Memory B cell (primary cell): ENCODE results near the gene KRTAP20-1.

Source experiments
- ATAC-seq: fragments of 150-1000 bp; cut with Tn5 transposase; 2 replicates; pipeline ENCODE4 v1.10.0; 2021; ENCODE audit warnings: low read depth, mild to moderate bottlenecking, moderate library complexity
- DNase-seq, 2 donors: peaks; one replicate each; pipeline ENCODE4 v3.0.0; 2022; ENCODE audit warnings: low spot score in 2 of 2
- H3K27ac Mint-ChIP-seq: one replicate; pipeline ENCODE4 v1.8.0; 2022; ENCODE audit warnings: mild to moderate bottlenecking, moderate library complexity, mixed read lengths
- H3K27me3 Mint-ChIP-seq: one replicate; pipeline ENCODE4 v1.8.0; 2022; ENCODE audit warnings: mixed read lengths
- H3K36me3 Mint-ChIP-seq: one replicate; pipeline ENCODE4 v1.8.0; 2022; ENCODE audit warnings: mild to moderate bottlenecking, mixed read lengths
- H3K4me1 Mint-ChIP-seq: one replicate; pipeline ENCODE4 v1.8.0; 2022; ENCODE audit warnings: mixed read lengths
- H3K4me3 Mint-ChIP-seq: one replicate; pipeline ENCODE4 v1.8.0; 2022; ENCODE audit warnings: mild to moderate bottlenecking, moderate library complexity, mixed read lengths
- H3K9me3 Mint-ChIP-seq: one replicate; pipeline ENCODE4 v1.8.0; 2022; ENCODE audit warnings: mixed read lengths

Gene KRTAP20-1

DNA sequence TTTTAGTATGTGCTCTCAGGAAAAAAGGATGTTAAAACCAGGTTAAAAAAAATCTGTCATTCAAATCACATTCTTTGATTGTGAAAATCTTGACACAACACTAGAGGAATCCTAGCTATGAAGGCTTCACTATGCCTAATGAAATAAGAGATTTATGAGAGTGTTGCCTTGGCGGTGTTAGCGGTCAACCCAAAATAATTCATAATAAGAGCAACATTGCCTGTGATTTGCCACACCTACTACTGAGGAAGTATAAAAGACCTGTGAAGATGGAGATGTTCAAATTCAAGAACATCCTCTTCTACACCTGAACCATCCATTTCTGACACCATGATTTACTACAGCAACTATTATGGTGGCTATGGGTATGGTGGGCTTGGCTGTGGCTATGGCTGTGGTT is at the start of gene KRTAP20-1:
KRTAP20-1 (plus strand) TSS at position 301 of the 400 bp plus-strand sequence; CDS start at position 331, 30 bp downstream.
- H3K27ac Mint-ChIP-seq: no peak within 1 kb of the TSS
- ATAC-seq: no peak
- H3K4me3 Mint-ChIP-seq: no peak within 1 kb of the TSS
- no peaks in the 10 kb centered on the region for H3K4me1 Mint-ChIP-seq
- DNase-seq: no peak
- no peaks in the 10 kb centered on the region for H3K27me3 Mint-ChIP-seq
- H3K36me3 Mint-ChIP-seq: no peaks in the 10 kb centered on the region
- peaks cover 2% of the 10 kb centered on the region for H3K9me3 Mint-ChIP-seq

- Mint-ChIP-seq H3K4me1 (no peaks in the 10 kb centered on the region), H3K4me3 (no peak overlapping the region), H3K27me3 (no peaks in the 10 kb centered on the region), H3K36me3 (no peaks in the 10 kb centered on the region), H3K9me3 (peaks cover 8% of the 10 kb centered on the region), H3K27ac (no peak overlapping the region)
- ATAC-seq (no peak), DNase-seq (no peak)
Observed at GRCh38 chr21:30567617-30568016, 48.6 kb upstream of the KRTAP20-1 start.

GRCh38 chr21:30577766-30578165 is 38.5 kb upstream of the KRTAP20-1 start:
- H3K27me3 Mint-ChIP-seq: no peaks in the 10 kb centered on the region
- H3K36me3 Mint-ChIP-seq: no peaks in the 10 kb centered on the region
- H3K4me1 Mint-ChIP-seq: no peaks in the 10 kb centered on the region
- peaks cover 2% of the 10 kb centered on the region for H3K9me3 Mint-ChIP-seq
- ATAC-seq (no peak), DNase-seq (no peak)
- H3K27ac Mint-ChIP-seq: no peak overlapping the region
- H3K4me3 Mint-ChIP-seq: no peak overlapping the region

- H3K4me3 Mint-ChIP-seq: no peak overlapping the region
- no peaks in the 10 kb centered on the region for H3K36me3 Mint-ChIP-seq
- H3K27ac Mint-ChIP-seq: no peak overlapping the region
- H3K9me3 Mint-ChIP-seq: no peaks in the 10 kb centered on the region
- DNase-seq (no peak), ATAC-seq (no peak)
- H3K27me3 Mint-ChIP-seq: no peaks in the 10 kb centered on the region
- no peaks in the 10 kb centered on the region for H3K4me1 Mint-ChIP-seq
Observed at GRCh38 chr21:30579346-30579745, 36.9 kb upstream of the KRTAP20-1 start.

- ATAC-seq: no peak
Observed at GRCh38 chr21:30580132-30580531, 36.1 kb upstream of the KRTAP20-1 start.

GRCh38 chr21:30582870-30583269 is 33.4 kb upstream of the KRTAP20-1 start:
- Mint-ChIP-seq H3K4me3 (no peak overlapping the region), H3K36me3 (no peaks in the 10 kb centered on the region), H3K9me3 (peaks cover 2% of the 10 kb centered on the region), H3K4me1 (no peaks in the 10 kb centered on the region), H3K27ac (no peak overlapping the region), H3K27me3 (no peaks in the 10 kb centered on the region)
- DNase-seq: no peak
- no peak for ATAC-seq

More at GRCh38 chr21:30580132-30580531, 36.1 kb upstream of the KRTAP20-1 start:
- H3K27me3 Mint-ChIP-seq: no peaks in the 10 kb centered on the region
- peaks cover 2% of the 10 kb centered on the region for H3K9me3 Mint-ChIP-seq
- DNase-seq: no peak
- H3K27ac Mint-ChIP-seq: no peak overlapping the region
- H3K36me3 Mint-ChIP-seq: no peaks in the 10 kb centered on the region
- no peak overlapping the region for H3K4me3 Mint-ChIP-seq
- H3K4me1 Mint-ChIP-seq: no peaks in the 10 kb centered on the region

GRCh38 chr21:30590297-30590696 is 25.9 kb upstream of the KRTAP20-1 start, which contains the start of gene KRTAP22-2:
TSS of gene KRTAP22-2 (minus strand) at chr21:30590397.
- no peak for ATAC-seq
- no peaks in the 10 kb centered on the region for H3K36me3 Mint-ChIP-seq
- H3K4me1 Mint-ChIP-seq: no peaks in the 10 kb centered on the region
- no peak for DNase-seq
- no peak within 1 kb of the TSS for H3K4me3 Mint-ChIP-seq
- no peaks in the 10 kb centered on the region for H3K27me3 Mint-ChIP-seq
- no peak within 1 kb of the TSS for H3K27ac Mint-ChIP-seq
- peaks cover 4% of the 10 kb centered on the region for H3K9me3 Mint-ChIP-seq

DNA sequence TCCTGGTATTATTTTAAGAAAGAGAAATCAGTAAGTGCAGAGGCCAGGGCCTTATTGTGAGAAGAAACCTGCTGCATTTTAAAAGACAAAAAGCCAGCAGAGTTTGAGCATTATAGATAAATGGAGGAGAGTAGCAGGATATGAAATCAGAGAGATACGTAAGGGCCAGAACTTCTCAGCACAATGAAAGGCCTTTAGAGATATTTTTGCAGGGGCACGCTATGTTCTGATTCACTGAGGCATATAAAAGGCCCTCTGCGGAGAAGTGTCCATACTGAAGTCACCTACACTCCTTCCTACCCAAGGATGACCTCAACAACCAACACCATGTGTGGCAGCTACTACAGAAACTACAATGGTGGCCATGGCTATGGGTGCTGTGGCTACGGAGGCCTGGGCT is 24.1 kb upstream of the KRTAP20-1 start, which contains the start of gene KRTAP6-3:
KRTAP6-3 (plus strand) TSS at position 301 of the 400 bp plus-strand sequence; CDS start at position 307, 6 bp downstream.
- no peak within 1 kb of the TSS for H3K4me3 Mint-ChIP-seq
- no peaks in the 10 kb centered on the region for H3K36me3 Mint-ChIP-seq
- peaks cover 4% of the 10 kb centered on the region for H3K9me3 Mint-ChIP-seq
- ATAC-seq (no peak), DNase-seq (no peak)
- no peak within 1 kb of the TSS for H3K27ac Mint-ChIP-seq
- no peaks in the 10 kb centered on the region for H3K4me1 Mint-ChIP-seq
- H3K27me3 Mint-ChIP-seq: no peaks in the 10 kb centered on the region

DNA sequence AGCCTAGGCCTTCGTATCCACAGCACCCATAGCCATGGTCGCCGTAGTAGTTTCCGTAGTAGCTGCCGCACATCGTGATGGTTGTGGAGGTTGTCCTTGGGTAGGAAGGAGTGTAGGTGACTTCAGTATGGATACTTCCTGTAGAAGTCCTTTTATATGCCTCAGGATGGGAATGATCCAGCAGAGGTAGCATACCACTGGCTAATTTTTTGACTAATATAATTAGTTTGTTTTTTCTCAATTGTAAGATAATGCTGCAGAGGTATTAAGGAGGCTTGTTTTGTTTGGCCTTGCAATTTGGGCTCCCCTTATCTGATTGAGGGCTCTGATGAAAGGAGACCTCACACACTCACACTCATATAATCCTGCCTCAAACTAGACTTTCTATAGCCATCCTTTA is 17.4 kb upstream of the KRTAP20-1 start, which contains the start of gene KRTAP6-2:
KRTAP6-2 (minus strand) TSS at position 101 of the 400 bp plus-strand sequence; CDS start at position 73, 28 bp downstream.
- Mint-ChIP-seq H3K27ac (no peak within 1 kb of the TSS), H3K36me3 (no peaks in the 10 kb centered on the region), H3K4me3 (no peak within 1 kb of the TSS)

DNA sequence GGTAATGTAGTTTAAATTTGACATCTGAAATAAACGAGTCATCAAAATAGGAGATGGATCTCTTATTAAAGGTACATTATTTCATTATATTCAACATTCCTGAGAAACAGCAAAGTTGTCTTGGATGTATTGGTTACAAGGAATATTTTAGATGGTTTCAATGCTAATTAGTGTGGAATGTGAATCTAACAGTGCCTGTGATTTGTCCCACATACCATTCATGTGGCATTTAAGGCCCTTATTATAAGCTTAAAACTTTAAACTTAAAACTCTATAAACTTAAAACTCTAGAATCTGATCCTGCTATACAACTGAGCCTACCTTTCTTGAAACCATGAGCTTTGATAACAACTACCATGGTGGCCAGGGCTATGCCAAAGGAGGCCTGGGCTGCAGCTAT is 15.4 kb upstream of the KRTAP20-1 start, which contains the start of gene KRTAP22-1:
KRTAP22-1 (plus strand) TSS at position 301 of the 400 bp plus-strand sequence.
- Mint-ChIP-seq H3K36me3 (no peaks in the 10 kb centered on the region), H3K27me3 (no peaks in the 10 kb centered on the region), H3K27ac (no peak within 1 kb of the TSS), H3K4me3 (no peak within 1 kb of the TSS), H3K9me3 (peaks cover 2% of the 10 kb centered on the region), H3K4me1 (no peaks in the 10 kb centered on the region)
- DNase-seq (no peak), ATAC-seq (no peak)

More for the DNA sequence above, 17.4 kb upstream of the KRTAP20-1 start, which contains the start of gene KRTAP6-2:
- ATAC-seq (no peak), DNase-seq (no peak)
- H3K27me3 Mint-ChIP-seq: no peaks in the 10 kb centered on the region
- H3K9me3 Mint-ChIP-seq: peaks cover 2% of the 10 kb centered on the region
- no peaks in the 10 kb centered on the region for H3K4me1 Mint-ChIP-seq

GRCh38 chr21:30605968-30606367 is 10.3 kb upstream of the KRTAP20-1 start:
- no peaks in the 10 kb centered on the region for H3K4me1 Mint-ChIP-seq
- no peak overlapping the region for H3K4me3 Mint-ChIP-seq
- DNase-seq: no peak
- H3K9me3 Mint-ChIP-seq: peaks cover 5% of the 10 kb centered on the region
- no peaks in the 10 kb centered on the region for H3K36me3 Mint-ChIP-seq
- no peak for ATAC-seq
- no peak overlapping the region for H3K27ac Mint-ChIP-seq
- H3K27me3 Mint-ChIP-seq: no peaks in the 10 kb centered on the region

- no peaks in the 10 kb centered on the region for H3K4me1 Mint-ChIP-seq
- H3K36me3 Mint-ChIP-seq: no peaks in the 10 kb centered on the region
- H3K4me3 Mint-ChIP-seq: no peak overlapping the region
- H3K9me3 Mint-ChIP-seq: peaks cover 4% of the 10 kb centered on the region
- ATAC-seq: no peak
- no peaks in the 10 kb centered on the region for H3K27me3 Mint-ChIP-seq
- DNase-seq: no peak
- H3K27ac Mint-ChIP-seq: no peak overlapping the region
Observed at GRCh38 chr21:30612132-30612531, 4.1 kb upstream of the KRTAP20-1 start.

DNA sequence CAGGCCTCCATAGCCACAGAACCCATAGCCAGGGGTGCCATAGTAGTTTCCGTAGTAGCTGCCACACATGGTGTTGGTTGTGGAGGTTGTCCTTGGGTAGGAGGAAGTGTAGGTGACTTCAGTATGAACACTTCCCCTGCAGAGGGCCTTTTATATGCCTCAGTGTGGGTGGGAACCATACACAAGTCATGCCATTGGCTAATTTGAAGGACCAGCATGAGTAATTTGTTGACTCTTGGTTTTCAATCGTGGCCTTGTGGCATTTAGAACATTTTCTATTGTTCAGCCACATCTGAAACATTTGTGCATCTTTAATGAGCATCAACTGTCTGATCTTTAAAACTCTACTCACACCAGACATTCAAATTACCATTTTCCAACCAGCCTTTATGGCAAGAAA is 2.4 kb upstream of the KRTAP20-1 start, which contains the start of gene KRTAP6-1:
KRTAP6-1 (minus strand) TSS at position 95 of the 400 bp plus-strand sequence; CDS start at position 69, 26 bp downstream.
- Mint-ChIP-seq H3K27me3 (no peaks in the 10 kb centered on the region), H3K4me1 (no peaks in the 10 kb centered on the region), H3K9me3 (peaks cover 4% of the 10 kb centered on the region), H3K4me3 (no peak within 1 kb of the TSS), H3K36me3 (no peaks in the 10 kb centered on the region), H3K27ac (no peak within 1 kb of the TSS)
- no peak for DNase-seq
- no peak for ATAC-seq

DNA sequence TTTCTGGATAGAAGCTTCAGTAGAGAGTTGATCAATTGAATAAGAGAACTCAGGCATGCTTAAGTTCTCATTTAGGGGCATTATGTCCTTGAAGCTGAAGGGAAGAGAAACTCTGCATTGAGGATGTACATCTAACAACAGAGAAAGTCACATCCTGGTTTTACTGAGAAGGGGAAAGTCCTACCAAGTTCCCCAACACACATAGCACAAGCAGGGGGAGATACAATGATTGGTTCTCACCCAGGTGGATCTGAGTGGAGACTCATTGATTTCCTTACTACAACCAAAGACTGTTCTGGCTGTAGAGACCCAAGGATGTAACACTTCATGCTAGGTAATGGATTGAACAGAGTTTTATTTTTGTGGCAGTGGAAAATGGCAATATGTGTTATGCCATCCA is 1.0 kb upstream of the KRTAP20-1 start:
- DNase-seq: no peak
- Mint-ChIP-seq H3K27ac (no peak overlapping the region), H3K27me3 (no peaks in the 10 kb centered on the region), H3K36me3 (no peaks in the 10 kb centered on the region), H3K9me3 (peaks cover 4% of the 10 kb centered on the region), H3K4me1 (no peaks in the 10 kb centered on the region), H3K4me3 (no peak overlapping the region)
- ATAC-seq: no peak

GRCh38 chr21:30620080-30620479 is 3.9 kb downstream of the KRTAP20-1 start:
- Mint-ChIP-seq H3K36me3 (no peaks in the 10 kb centered on the region), H3K9me3 (peaks cover 2% of the 10 kb centered on the region), H3K27me3 (no peaks in the 10 kb centered on the region), H3K4me1 (no peaks in the 10 kb centered on the region), H3K27ac (no peak overlapping the region), H3K4me3 (no peak overlapping the region)
- ATAC-seq (no peak), DNase-seq (no peak)
